ENCODE results near the gene PLAC1. TPM values are rescaled to one million over a fixed set of nuclear protein-coding genes. Genes with fewer than 3 reads are reported as not detected.

PLAC1 gene
- total RNA-seq, 1 donor from 2014 or later, result 0.39 TPM

GRCh38 chrX:134670134-134670924 lies 12.1 kb upstream of the PLAC1 start:
- peak; percentile 82 for DNase-seq

- DNase-seq, result peak; percentile 84
Measured at GRCh38 chrX:134669378-134670098, 11.3 kb upstream of the PLAC1 start.

- no peak for DNase-seq
Measured at GRCh38 chrX:134664202-134664601, 5.9 kb upstream of the PLAC1 start.

- DNase-seq, result no peak
Measured at GRCh38 chrX:134661295-134661694, 3.0 kb upstream of the PLAC1 start.

- DNase-seq, result no peak
Measured at GRCh38 chrX:134660627-134661026, 2.4 kb upstream of the PLAC1 start.

GRCh38 chrX:134659761-134660160 lies 1.5 kb upstream of the PLAC1 start:
- no peak for DNase-seq

GRCh38 chrX:134658760-134659023 lies 421 bp upstream of the PLAC1 start:
- no peak for DNase-seq

GRCh38 chrX:134654398-134655012 lies 3.8 kb downstream of the PLAC1 start:
- DNase-seq, result peak; percentile 5

- DNase-seq, result no peak
Measured at GRCh38 chrX:134653835-134654234, 4.4 kb downstream of the PLAC1 start.

GRCh38 chrX:134650701-134651100 lies 7.6 kb downstream of the PLAC1 start:
- DNase-seq, result no peak

- DNase-seq, result no peak
Measured at GRCh38 chrX:134649770-134650169, 8.5 kb downstream of the PLAC1 start.

GRCh38 chrX:134647477-134647877 lies 10.8 kb downstream of the PLAC1 start:
- DNase-seq, result peak; percentile 51

- DNase-seq, result no peak
Measured at GRCh38 chrX:134646691-134647090, 11.6 kb downstream of the PLAC1 start.

GRCh38 chrX:134645936-134646543 lies 12.2 kb downstream of the PLAC1 start:
- DNase-seq, result peak; percentile 24

- no peak for DNase-seq
Measured at GRCh38 chrX:134642386-134642785, 15.9 kb downstream of the PLAC1 start.

GRCh38 chrX:134641346-134641745 lies 16.9 kb downstream of the PLAC1 start:
- no peak for DNase-seq

- DNase-seq, result no peak
Measured at GRCh38 chrX:134640914-134641313, 17.4 kb downstream of the PLAC1 start.

- peak; percentile 14 for DNase-seq
Measured at GRCh38 chrX:134636851-134637250, 21.4 kb downstream of the PLAC1 start.

- DNase-seq, result peak; percentile 57
Measured at GRCh38 chrX:134634691-134635090, 23.6 kb downstream of the PLAC1 start.

- DNase-seq, result no peak
Measured at GRCh38 chrX:134633832-134634231, 24.4 kb downstream of the PLAC1 start.

GRCh38 chrX:134633394-134633793 lies 24.9 kb downstream of the PLAC1 start:
- no peak for DNase-seq

- DNase-seq, result no peak
Measured at GRCh38 chrX:134632355-134632754, 25.9 kb downstream of the PLAC1 start.
